Right atrium auricular region (tissue), 2 donors: ENCODE results near the gene COX7B2. TPM values are rescaled to one million over a fixed set of nuclear protein-coding genes. Genes with fewer than 3 reads are reported as not detected.

ENCODE experiments used
- DNase-seq: peaks from one replicate; pipeline ENCODE4 v3.0.0-alpha.2; 2019; ENCODE audit warnings: low spot score
- H3K27ac ChIP-seq, 2 donors: fragments of 200-600 bp; sonication (generic); 1 replicate in 1 of 2; 2 replicates in 1 of 2; pipeline ENCODE4 v1.5.1; 2016 to 2019
- H3K27me3 ChIP-seq, 2 donors: fragments of 200-600 bp; sonication (generic); one replicate each; pipeline versions ENCODE4 v1.5.1 to v1.6.0; 2017 to 2019
- H3K36me3 ChIP-seq: fragments of 200-600 bp; sonication (generic); one replicate; pipeline ENCODE4 v1.5.1; 2016
- H3K4me1 ChIP-seq, 2 donors: fragments of 200-600 bp; sonication (generic); one replicate each; pipeline versions ENCODE4 v1.5.1 to v1.6.0; 2017 to 2019
- H3K4me3 ChIP-seq, 2 donors: fragments of 200-600 bp; sonication (generic); 1 replicate in 1 of 2; 2 replicates in 1 of 2; pipeline ENCODE4 v1.5.1; 2017 to 2019; ENCODE audit warnings: mild to moderate bottlenecking in 1 of 2, moderate library complexity in 1 of 2
- H3K9me3 ChIP-seq, 2 donors: fragments of 200-600 bp; sonication (generic); one replicate each; pipeline ENCODE4 v1.5.1; 2019
- total RNA-seq, 2 donors: library from RNA; depleted of rRNA; stranded (reverse); fragments of >200 nt; gene quantifications; one replicate each; pipeline ENCODE4 v1.1.0, GENCODE V29; 2016
- TF ChIP-seq, protein P1 (sequence below), 2 donors: fragments of 200-600 bp; sonication (generic); IDR thresholded peaks; one replicate each; pipeline ENCODE4 v1.5.1; 2019; ENCODE audit warnings: antibody characterized with exemption in 2 of 2

The COX7B2 gene
- total RNA-seq, 2 donors from 2014 or later = not detected

DNA sequence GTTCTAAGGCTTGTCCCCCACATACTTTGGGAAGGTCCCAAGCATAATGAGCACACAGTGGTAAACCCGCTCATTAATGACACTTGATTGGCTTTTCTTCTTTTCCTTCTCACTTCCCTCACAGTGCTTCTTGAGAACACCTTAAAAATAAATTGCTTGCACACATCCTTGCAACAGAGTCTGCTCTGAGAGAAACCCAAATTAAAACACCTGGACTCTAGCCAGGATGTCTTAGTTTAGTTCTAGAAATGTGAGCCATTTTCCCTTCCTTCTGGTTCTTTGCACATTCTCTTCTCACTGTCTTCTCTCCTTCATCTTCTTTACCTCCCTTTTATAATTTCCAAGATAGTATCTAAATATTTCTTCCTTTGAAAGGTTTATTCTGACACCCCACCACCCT lies 35.3 kb upstream of the COX7B2 start:
- H3K9me3 ChIP-seq = no peaks in the 10 kb centered on the region
- H3K27ac ChIP-seq = no peak overlapping the region
- H3K36me3 ChIP-seq = no peaks in the 10 kb centered on the region
- DNase-seq = no peak
- no peaks in the 10 kb centered on the region for H3K4me1 ChIP-seq
- H3K27me3 ChIP-seq = no peaks in the 10 kb centered on the region
- no peak overlapping the region for H3K4me3 ChIP-seq
- TF ChIP-seq, protein P1, sequence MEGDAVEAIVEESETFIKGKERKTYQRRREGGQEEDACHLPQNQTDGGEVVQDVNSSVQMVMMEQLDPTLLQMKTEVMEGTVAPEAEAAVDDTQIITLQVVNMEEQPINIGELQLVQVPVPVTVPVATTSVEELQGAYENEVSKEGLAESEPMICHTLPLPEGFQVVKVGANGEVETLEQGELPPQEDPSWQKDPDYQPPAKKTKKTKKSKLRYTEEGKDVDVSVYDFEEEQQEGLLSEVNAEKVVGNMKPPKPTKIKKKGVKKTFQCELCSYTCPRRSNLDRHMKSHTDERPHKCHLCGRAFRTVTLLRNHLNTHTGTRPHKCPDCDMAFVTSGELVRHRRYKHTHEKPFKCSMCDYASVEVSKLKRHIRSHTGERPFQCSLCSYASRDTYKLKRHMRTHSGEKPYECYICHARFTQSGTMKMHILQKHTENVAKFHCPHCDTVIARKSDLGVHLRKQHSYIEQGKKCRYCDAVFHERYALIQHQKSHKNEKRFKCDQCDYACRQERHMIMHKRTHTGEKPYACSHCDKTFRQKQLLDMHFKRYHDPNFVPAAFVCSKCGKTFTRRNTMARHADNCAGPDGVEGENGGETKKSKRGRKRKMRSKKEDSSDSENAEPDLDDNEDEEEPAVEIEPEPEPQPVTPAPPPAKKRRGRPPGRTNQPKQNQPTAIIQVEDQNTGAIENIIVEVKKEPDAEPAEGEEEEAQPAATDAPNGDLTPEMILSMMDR (IDR thresholded peaks at IDR 0.05) = no peak

DNA sequence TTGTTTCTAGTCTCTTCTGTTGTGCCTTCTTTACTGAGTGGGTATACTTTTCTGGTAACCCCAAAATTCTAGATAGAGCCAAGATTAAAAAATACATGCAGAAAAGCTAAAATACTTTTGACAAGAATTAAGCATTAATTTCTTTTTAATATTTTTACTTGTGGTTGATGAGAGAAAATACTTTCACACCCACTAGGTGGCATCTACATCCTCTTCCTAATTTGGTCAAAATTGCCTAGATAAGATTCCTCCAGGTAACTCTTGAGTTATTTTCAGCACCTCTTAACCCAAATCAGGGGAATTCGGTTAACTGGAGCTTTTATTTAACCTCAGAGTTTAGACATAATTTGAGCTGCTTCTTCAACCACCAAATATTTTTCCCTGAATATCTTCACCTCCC lies 28.4 kb upstream of the COX7B2 start:
- Histone ChIP-seq H3K4me3 (no peak overlapping the region), H3K9me3 (no peaks in the 10 kb centered on the region), H3K27me3 (no peaks in the 10 kb centered on the region), H3K36me3 (no peaks in the 10 kb centered on the region), H3K27ac (no peak overlapping the region), H3K4me1 (no peaks in the 10 kb centered on the region)
- TF ChIP-seq, protein P1 (IDR thresholded peaks at IDR 0.05) = peak in 1 of 2 donors; percentile 32
- no peak for DNase-seq

DNA sequence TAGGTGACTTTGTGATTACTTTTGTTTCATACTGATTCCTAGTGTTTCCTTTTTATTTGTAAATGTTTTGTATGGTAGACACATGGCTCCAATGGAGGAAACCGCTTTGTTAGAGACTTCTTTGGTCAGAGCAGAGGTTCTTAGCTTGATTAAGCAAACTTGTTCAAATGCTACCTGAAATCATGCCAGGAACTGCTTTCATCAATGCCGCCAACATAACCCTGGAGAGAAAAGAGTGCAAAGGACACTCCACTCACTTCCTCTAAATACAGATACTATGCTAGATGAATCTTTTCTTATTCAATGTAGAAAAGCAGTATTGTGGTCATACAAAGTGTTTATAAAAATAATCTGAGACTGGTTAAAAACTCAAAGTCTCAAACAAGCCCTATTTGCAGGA lies 25.7 kb upstream of the COX7B2 start:
- no peaks in the 10 kb centered on the region for H3K36me3 ChIP-seq
- H3K27ac ChIP-seq = no peak overlapping the region
- TF ChIP-seq, protein P1 (IDR thresholded peaks at IDR 0.05) = no peak
- no peaks in the 10 kb centered on the region for H3K27me3 ChIP-seq
- H3K4me3 ChIP-seq = no peak overlapping the region
- DNase-seq = no peak
- H3K4me1 ChIP-seq = no peaks in the 10 kb centered on the region
- no peaks in the 10 kb centered on the region for H3K9me3 ChIP-seq

DNA sequence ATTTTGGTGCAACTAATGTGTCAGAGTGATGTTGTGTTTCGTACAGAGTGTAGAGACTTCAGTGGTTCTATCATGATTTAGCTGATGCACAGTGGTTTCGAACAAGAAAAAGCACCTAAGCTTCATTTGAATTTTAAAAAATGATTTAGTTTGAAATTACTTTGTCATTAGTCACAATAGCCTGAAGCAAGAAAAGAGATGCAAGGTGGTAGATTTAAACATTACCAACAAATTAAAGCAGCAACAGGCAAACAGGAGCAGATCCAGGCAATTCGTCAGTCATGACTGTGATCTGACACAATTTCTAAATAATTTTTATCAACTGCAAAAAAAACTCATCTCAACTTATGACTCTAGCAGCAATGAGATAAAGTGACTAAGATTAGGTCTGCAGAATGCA lies 24.6 kb upstream of the COX7B2 start:
- H3K4me1 ChIP-seq = no peaks in the 10 kb centered on the region
- no peak for DNase-seq
- no peaks in the 10 kb centered on the region for H3K9me3 ChIP-seq
- no peak overlapping the region for H3K4me3 ChIP-seq
- TF ChIP-seq, protein P1 (IDR thresholded peaks at IDR 0.05) = no peak
- H3K27me3 ChIP-seq = no peaks in the 10 kb centered on the region
- no peaks in the 10 kb centered on the region for H3K36me3 ChIP-seq
- H3K27ac ChIP-seq = no peak overlapping the region

DNA sequence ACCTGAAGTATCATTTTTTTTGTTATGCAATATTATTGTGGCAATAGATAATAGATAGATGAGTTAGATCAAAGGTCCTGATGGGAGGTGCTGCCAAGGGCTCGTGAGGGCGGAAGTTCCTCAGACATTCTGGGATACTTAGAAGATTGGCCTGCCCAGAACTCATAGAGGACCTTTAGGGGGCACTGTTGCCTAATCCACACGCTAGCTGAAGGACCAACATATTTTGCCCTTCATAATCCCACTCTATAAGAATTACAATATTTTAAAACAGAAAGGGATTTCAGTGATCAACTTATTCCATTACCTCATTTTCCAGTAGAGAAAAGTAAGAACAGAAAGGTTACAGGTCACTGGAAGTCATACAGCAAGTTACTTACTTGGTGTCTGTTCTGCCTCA lies 22.9 kb upstream of the COX7B2 start:
- Histone ChIP-seq H3K27me3 (no peaks in the 10 kb centered on the region), H3K36me3 (no peaks in the 10 kb centered on the region), H3K9me3 (no peaks in the 10 kb centered on the region), H3K4me1 (peaks cover 0 to 5% of the 10 kb centered on the region in 2 donors), H3K27ac (no peak overlapping the region), H3K4me3 (no peak overlapping the region)
- TF ChIP-seq, protein P1 (IDR thresholded peaks at IDR 0.05) = peak in 1 of 2 donors; percentile 71
- DNase-seq = no peak

DNA sequence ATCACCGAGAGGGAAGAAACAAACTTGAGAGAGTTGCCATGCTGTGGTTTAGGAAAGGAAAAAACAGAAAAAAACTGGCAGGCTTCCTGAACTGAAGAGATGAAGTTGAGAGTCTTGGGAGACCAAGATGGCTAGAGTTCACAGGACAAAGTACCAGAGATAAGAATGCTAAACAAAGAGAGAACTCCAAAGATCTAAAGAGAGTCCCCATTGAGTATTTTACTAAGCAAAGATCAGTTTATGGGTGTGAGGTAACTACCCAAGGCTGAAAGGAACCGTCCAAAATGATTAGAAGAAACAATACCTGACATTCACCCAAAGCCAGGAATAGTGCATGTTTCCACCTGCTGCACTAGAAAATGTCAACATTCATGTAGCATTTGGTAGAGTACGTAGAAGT lies 21.8 kb upstream of the COX7B2 start:
- no peak for DNase-seq
- no peaks in the 10 kb centered on the region for H3K36me3 ChIP-seq
- H3K27ac ChIP-seq = no peak overlapping the region
- no peaks in the 10 kb centered on the region for H3K9me3 ChIP-seq
- no peaks in the 10 kb centered on the region for H3K27me3 ChIP-seq
- peaks cover 0 to 5% of the 10 kb centered on the region in 2 donors for H3K4me1 ChIP-seq
- H3K4me3 ChIP-seq = no peak overlapping the region
- TF ChIP-seq, protein P1 (IDR thresholded peaks at IDR 0.05) = no peak
